Stimulated activated CD4-positive, alpha-beta T cell treated with anti-CD3 and anti-CD28 coated beads, Interleukin-1b, Interleukin-23, amount 100 ng/mL, for 48 hours (primary cell): ENCODE results near the gene KIAA1958.

ENCODE experiments used
- DNase-seq: peaks from one replicate; pipeline ENCODE4 v3.0.0-alpha.2; 2020

Gene KIAA1958

DNA sequence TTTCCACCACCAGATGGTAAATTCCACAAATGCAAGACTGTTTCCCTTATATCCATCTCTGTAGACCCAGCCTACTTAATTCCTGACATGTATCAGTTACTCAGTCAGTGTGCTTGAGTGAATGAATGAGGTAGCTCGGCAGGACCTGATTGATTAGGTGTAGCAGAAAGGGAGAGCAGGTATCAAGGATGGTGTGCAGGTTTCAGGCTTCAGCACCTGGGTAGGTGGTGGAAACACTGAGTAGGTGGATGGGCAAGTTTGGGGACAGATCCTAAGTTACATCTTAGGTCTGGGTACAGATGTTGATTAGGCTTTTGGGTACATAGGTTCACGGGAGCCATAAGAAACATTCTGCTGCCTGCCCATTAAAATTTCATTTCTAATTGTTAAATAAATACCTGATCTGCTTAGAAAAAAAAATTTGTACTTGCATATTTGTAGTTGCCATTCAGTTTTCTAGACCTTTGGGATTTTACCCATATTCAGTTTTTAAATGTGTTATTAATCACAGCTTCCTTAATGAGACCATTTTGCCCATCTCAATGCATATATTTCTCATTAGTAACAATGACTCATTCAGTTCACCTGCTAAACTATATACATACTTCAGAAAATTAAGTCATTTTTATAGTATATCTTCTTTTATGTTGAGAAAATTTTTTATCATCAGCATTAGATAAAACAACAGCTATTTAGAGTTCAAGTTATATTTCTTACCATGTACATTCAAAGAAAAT lies 119.5 kb downstream of the KIAA1958 start:
- no peak for DNase-seq

DNA sequence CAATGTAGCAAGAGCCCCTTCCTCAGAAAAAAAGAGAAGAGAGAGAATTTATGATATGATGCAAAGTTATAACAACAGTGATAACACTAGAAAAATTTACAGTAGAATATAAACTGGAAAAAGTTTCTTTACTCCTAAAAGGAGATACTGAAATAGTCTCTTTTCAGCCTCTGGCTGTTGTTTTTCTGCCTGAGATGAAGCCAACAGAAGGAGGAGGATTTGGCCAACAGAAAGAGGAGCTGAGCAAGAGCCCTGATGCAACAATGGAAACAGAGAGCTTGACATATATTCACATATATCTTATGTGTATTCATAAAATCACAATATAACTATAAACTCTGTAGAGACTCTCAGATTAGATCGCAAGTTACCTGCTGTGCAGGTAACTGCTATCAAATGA lies 122.2 kb downstream of the KIAA1958 start:
- no peak for DNase-seq

DNA sequence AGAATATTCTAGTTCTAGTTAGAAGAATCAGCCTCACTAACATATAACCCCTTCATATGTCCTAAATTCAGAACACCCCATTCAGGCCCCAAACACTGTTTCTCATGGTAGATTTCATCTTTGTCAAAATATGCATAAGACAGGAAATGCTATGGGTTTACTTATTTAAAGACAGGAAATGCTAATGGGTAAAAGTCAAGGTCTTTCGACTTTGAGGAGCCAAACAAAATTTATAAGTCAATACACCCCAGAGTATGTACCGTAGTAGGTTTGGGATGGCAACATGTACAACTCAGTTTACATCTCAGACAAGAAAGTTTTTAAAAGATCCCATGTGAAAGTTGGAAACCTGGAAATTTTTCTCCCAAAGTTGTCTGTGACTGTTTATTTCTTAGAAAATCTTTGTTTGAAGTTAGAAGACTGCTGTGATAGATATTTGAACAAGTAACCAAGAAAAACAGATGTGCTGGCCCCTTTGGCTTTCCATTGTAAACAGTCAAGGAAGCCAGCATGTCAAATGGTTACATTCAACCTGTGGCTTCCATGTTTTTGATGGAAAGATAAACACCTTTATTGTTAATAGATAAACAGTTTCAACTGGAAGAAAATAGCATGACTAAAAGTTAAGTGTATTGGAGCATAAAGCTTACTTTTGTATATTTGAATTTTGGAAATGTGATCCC lies 129.1 kb downstream of the KIAA1958 start:
- DNase-seq = no peak

DNA sequence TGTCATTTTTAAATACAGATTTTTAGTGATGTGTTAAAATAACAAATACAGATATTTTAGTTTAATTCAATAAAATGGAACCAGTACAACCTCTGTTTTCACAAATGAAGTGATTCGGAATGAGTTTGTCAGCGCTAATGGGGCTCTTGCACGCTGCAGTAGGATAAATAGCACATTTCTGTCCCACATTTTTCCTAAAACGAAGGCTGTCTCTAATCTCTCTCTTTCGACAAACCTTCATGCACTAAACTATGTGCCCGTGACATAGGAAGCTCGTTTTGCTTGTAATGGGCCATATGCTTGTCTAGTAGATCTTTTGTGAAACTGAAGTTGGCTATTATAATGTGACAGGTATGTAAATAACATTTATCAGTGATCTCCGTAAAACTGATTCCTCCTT lies 130.7 kb downstream of the KIAA1958 start:
- DNase-seq = no peak

DNA sequence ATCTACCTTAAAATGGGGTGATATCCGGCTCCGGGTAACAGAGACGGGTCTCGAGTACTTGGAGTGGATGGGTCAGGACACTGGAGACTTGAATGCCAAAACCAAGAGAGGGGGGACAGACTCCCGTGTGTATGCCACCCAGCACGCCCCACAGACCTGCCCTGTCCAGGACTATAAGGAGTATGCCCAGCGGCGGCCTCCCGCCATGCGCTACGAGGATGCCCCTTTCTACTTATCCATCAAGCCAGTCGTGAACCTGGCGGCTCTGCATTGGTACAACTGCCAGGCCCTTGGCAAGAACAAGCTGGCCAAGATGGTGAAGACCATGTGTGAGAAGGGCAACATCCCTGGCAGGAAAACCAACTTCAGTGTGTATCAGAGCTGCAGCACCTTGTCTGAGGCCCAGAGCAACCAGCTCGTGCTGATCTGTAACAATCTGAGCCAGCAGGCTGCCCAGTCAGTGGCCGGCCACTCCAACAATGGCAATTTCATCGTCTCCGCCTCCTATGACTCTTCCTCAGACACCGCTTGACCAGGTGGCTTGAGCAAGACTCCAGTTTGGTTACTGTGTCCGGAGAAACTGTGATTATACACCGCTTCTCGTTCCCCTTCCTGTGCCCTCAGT lies 131.9 kb downstream of the KIAA1958 start:
- DNase-seq = no peak

DNA sequence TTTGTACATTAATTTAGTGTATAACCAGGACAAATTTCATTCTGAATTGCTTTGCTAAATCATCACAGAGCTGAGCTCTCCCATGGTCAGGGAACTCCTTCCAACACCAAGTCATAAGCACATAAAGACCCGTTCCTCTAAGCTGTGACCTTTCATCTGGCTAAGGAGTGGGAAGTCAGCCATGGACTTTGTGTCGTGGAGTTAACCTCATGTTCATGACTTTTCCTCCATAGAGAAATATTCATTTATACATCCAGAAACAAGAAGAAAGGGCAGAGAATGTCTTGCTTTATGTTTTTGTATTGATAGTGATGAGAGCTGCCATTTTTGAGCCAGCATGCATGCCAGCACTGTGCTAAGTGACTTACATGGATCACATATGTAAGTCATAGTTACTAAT lies 133.8 kb downstream of the KIAA1958 start:
- DNase-seq = no peak

DNA sequence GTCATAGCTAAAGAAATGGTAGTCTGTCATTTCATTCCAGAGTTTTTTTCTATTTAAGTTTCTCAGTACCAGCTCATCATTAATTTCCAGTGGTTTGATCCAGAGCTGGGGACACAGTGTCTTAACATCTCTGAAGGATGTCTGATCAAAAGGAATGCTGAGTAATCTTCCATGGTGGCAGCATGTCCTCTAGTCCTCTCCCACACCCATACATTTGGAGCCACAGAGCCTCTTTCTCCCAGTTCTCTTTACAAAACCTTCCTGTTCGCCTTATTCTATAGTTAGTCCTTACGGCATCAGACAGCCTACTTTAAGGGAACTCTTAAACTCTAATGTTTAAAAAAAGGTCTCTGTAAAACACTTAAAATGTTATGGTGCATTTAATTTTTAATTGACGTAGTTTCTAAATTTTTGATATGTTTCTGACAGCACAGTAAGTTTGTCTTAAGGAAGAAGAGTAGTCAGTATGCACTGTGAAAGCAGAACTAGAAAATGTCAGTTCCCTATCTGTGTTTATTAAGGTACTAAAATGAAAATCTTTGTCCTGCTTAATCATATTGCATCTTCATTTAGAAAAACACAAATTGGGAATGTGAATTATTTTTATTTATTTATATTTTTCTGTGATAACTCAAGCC lies 134.5 kb downstream of the KIAA1958 start:
- DNase-seq = no peak

DNA sequence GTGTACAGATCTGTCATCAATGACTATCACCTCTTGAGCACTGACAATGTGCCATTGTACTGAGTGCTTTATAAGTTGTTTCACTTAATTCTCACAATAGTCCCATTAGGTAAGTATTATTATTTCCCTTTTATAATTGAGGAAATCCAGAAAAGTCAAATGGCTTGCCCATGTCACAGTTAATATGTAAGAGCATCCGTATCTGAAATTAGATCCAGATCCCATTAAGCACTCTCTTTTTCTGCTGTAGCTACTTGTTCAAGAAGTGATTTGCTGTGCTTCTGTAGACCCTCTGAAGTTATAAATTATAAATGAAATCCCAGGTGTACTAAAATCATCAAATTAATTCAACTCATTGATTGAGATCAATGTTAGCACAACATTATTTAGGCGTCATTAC lies 136.6 kb downstream of the KIAA1958 start:
- DNase-seq = no peak

DNA sequence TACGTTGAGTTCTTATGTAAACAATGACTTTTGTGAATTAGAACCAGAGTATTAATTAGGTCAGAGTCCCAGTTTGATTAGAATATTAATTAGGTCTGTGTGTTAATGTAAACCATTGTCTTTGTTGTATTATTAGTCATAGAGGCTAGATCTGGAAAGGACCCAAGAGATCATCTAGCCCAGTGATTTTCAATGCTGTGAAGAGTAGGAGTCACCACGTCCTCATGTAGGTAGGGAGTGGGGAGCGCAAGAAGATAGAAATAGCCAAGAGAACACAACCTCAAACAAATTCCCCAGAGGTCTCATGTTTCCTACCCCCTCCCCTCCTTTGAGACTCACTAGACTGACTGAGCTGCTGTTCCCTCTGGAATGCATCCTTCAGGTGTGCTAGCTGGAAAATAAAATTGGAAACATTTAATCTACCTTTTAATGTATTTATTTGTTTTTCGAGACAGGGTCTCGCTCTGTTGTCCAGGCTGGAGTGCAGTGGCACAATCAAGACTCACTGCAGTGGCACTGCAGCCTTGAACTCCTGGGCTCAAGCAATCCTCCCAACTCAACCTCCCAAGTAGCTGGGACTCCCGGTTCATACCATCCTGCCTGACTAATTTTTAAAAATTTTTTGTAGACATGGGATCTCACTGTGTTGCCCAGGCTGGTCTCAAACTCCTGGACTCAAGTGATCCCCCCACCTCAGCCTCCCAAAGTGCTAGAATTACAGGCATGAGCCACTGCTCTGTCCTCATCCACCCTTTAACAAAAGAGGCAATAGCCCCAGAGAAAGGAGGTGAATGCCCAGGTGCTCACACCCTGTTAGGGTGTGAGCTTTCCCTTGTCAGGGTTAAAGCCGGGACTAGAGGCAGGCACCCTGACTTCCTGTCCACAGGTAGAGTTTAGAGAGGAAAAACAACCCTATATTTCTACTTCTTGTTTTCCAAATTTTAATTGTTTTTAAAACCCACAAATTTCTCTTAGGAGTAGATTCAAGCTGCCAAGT lies 138.4 kb downstream of the KIAA1958 start:
- DNase-seq = no peak

DNA sequence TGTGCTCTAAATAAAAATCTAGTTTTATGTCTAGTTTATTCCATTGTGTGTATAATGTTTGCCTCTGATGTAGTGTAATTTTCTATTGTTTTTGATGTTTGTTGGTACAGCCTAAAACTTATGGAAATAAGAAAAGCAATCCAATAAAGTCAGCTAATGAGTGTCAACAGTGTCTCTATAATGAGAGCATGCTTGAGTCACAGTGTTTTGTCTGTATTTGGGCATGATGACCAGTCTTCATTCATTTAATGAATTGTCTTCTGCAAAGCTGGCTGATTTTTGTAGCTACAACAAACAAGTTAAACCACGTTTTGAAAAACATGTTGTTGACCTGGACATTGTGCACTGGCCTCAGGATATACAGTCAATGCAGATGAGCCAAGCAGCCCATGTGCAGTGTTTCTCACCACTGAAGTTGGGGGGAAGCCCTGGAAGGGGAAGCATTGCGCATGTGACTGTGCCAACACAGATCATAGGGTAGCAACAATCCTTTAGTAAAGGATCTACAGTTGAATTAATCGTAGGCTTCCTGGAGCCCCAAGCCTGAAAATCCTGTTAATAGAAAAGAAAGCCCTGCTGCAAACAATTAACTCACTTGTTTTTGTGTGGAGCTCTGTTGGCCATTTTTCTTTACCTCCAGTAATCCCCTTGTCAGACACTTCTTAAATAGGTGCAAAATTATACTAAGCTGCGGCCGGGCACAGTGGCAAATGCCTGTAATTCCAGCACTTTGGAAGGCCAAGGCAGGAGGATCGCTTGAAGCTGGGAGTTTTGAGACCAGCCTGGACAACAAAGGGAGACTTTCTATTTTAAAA lies 143.3 kb downstream of the KIAA1958 start:
- no peak for DNase-seq

DNA sequence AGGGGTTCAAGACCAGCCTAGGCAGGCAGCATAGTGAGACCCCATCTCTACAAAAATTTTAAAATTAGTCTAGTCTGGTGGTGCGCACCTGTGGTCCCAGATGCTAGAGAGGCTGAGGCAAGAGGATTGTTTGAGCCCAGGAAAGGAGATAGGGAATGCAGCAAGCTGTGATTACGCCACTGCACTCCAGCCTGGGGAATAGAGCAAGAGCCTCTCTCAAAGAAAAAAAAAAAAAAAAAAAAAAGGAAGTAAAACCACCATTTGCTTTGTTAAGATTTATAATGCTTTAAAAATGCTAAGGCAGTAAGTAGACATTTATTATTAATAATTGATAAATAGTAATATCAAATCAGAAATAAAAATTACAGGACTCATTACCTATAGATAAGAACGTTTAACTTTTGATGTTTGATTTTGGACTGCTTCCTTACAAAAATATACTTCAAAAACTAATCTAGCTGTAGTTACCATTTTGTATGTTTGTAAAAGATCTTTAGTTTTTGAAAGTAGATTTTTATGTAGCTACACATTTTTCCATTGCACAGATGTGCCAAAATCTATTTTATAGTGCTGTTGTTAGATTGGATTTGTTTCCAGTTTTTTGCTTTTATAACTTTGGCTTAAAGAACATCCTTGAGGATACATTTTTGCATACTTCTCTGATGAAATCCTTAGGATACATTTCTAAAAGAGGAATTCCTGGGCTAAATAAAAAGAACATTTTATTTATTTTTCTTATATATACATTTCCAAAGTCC lies 144.9 kb downstream of the KIAA1958 start:
- DNase-seq = no peak

DNA sequence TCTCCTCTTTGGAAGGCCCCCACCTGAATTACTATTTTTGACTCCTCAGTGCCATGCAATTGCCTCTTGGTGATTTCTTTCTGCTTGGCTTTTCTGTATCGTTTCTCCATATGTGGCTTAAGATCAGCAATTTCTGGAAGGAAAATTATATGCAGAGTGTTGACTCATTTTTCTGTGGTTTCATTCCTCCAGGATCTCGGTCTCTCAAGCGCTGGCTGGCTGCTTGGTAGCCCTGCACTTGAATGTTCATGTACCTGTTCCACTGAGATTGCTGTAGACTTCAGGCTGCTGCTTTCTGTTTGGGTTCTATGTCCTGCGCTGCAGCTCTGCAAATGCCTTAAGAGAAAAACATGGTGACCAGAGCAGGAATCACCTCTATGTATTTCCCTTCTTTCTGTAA lies 153.7 kb downstream of the KIAA1958 start:
- no peak for DNase-seq

DNA sequence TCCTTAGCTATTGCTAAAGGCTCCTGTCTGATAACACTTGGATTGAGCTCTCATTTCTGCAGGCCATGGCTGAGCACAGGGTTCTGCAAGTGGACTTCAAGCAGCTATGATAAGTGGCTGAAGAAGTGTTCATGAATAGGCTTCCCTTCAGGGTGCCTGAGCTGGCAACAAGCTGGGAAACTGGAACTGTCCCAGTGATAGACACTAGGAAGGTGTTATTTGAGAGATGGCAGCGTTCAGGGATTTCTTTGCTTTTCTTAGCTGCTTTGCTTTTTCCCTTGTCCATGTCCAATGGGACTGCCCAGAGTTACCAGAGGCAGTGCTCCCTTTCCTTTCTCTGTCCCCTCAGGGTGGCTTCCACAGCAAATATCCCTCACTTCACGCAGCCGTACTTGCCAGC lies 155.5 kb downstream of the KIAA1958 start:
- DNase-seq = no peak

DNA sequence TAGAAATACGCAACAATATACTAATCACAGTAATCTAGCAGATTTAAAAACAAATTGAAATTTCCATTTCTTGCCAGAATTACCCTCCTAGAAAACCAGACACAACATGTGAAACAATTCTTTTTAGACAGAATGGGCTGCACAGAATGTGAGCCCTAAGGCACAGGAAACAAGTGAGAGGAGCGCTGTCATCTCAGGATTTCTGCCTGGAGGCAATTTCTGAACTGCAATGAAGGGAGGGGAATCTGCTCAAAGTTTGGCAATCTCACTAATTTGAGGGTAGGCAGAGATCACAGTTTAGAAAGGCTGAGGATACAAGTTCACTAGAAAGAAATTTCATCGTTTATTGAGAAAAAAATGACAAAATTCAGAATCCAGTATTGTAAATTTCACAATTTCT lies 161.0 kb downstream of the KIAA1958 start:
- DNase-seq = no peak

DNA sequence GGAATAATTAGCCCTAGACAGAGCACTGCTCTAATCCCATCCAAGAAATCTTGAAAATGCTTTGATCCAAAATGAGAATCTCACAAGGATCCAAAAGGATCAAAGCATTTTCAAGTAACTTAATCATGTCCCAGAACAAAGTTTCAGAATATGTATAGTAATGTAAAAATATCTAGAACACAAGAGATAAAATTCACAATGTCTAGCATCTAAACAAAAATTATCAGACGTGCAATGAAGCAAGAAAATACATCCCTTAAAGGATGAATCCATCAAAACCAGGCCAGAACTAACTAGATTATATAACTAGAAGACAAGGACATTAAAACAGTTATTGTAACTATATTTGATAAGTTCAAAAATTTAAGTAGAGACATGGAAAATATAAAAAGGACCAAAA lies 162.0 kb downstream of the KIAA1958 start:
- DNase-seq = no peak

DNA sequence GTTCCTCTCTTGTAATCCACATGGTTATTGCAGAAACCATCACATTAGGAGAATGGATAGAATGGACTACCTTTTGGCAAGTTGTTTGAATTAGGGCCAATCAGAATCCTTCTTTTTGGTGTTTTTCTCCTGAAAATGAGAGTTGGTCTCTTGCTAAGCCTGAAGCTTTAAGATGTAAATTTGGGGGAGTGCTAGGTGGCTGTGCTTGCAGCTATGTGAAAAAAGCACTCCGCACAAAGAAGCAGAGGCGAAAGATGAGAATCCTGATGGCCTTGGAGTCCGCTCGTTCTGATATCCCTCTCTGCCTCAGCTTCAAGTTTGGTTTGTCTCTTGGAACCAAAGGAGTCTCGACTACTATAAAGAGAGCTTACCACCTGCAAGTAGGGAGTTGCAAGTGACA lies 167.7 kb downstream of the KIAA1958 start:
- no peak for DNase-seq

DNA sequence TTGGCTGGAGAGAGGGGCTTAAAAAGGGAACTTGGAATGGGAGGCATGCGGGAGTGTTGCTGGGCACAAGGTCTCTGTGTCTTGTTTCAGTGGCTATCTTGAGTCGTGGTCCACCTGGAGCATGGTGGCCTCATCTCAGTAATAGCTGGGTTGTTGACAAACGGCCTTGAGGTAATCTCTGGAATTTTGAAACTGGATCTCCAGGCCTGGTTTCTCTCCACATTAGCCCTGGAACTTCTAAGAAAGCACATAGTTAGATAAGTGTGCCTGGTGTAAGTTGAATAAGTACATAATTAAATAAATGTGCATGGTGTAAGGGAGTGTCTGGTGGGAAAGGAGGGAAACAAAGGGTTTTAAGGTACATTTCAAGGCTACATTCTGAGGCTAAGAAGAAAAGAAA lies 169.0 kb downstream of the KIAA1958 start:
- no peak for DNase-seq

DNA sequence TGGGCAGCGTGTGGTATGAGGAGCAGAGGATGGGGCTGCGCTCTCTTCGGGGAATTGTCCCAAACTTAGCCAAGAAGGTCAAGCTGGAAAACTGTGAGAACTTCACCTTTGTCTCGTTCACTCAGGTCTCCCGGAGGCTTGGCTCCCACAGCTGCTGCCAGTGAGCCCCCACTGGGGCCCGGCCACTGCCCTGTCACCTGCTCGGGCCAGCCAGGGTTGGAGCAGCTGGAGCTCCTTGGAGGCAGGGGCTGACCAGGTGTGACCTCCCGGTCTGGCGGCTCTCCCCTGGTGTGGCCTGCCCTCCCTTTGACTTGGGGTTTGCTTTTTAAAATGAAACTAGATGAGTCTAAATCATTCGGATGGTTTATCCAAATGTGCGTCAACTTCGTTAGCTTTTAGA lies 173.3 kb downstream of the KIAA1958 start:
- no peak for DNase-seq

DNA sequence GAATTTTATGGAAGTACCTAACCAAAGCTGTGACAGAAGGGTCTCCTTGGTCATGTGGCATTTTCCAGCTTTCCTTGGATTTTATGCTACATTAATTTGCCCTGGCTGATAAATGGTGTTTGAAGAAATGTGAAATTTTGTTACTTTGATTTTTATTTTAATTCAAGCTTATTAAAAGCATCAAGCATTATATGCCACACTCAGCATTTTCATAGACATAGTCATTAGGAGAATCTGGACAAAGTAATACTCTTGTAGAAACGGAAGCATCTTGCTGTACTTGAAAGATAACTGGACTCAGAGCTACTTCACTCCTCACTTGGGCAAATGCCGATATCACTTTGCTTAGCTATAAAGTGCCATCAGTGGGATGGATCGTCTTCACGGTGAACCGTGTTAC lies 177.1 kb downstream of the KIAA1958 start:
- no peak for DNase-seq

DNA sequence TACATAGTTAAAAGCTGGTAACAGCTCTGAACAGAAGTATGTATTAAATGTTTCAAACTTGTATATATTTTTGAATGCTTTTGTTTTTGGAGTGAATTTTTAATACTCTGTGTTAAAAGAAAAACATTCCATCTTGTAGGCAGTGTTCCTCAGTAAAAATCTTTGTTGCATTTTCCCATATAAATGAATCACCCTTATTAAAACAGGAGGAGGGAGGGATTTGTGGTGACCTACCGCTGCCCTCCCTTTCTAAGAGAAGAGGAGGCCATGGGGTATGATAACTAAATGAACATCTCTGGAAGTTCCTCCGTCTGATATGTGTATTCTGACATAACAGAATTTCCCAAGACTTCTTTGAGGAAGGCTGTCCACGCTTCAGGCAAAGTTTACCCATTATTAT lies 177.9 kb downstream of the KIAA1958 start:
- DNase-seq = no peak

DNA sequence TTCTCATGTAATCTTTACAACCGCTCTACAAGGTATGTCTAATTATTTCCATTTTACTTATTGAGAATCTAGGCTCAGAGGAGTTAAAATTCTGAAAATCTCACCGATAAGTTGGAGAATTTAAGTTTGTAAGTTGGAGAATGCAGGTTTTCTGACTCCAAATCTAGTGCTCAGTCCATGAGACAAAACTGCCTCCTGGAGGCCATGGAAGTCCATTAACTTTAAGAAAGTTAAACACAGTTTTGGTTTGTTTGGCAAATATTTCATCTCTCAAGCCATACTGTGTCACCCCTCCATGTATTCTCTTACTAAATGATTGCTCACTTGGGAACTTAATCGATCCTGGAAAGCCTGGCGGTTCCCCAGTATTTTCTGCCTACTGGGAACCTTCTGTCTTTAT lies 178.7 kb downstream of the KIAA1958 start:
- no peak for DNase-seq
